Uterus (tissue), 2 donors: Measurements from ENCODE around the gene CTTN.

Experiments
- CTCF ChIP-seq, 4 experiments: fragments of 200-600 bp in 2 of 4; fragments of 450-650 bp in 2 of 4; sonication (generic) in 2 of 4; IDR thresholded peaks; one replicate each; pipeline ENCODE4 v1.5.1; 2016 to 2019; ENCODE audit warnings: antibody characterized with exemption in 4 of 4, mild to moderate bottlenecking in 2 of 4, moderate library complexity in 1 of 4
- POLR2A ChIP-seq, 2 donors: fragments of 450-650 bp; IDR thresholded peaks; one replicate each; pipeline ENCODE4 v1.6.1; 2016; ENCODE audit warnings: antibody characterized with exemption in 2 of 2, mild to moderate bottlenecking in 1 of 2, moderate library complexity in 1 of 2

GRCh38 chr11:70413151-70413550 is 14.8 kb downstream of the CTTN start:
- TF ChIP-seq CTCF (IDR thresholded peaks at IDR 0.05), result no peak
- no peak for TF ChIP-seq POLR2A (IDR thresholded peaks at IDR 0.05)
